Activated T-cell treated with anti-CD3 and anti-CD28 coated beads for 1 hour (primary cell): ENCODE measurements around the gene SETBP1.

Source experiments
- DNase-seq: peaks from one replicate; pipeline ENCODE4 v3.0.0-alpha.2; 2020; ENCODE audit warnings: low read depth

SETBP1 gene

DNA sequence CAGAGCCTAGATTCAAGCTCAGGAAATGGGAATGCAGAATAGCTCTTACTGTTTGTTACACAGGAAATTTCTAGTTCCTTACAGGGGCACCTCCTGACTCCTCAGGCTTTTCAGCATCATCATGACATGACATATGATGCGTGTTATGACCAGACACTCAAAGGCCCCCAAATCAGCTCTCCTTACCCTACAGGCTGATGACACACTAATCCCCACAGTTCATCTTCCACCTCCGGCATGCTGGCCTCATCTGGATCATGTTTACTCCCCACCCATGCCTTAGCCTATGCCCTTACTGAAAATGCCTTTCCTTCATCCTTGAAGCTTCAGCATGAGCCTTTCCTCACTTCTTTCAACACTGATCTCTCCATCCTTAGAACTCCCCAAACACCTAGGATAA is 356.9 kb downstream of the SETBP1 start:
- no peak for DNase-seq

DNA sequence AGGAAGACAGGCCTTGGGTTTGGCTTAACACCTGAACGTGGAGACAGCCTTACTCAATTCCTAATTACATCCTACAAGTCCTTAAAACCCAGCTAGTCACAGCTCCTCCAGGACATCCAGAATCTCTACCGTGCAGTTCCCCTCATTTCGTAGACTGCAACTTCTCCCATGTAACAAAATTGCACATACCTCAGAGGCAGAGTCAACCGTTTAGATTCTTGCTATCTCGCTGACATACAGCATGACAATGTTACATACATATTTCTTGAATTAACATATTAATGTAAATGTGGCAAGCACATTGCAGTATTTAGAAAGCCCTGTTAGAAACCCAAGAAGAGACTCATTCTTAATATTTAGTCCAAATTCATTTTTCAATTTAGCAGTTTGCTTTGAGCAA is 358.7 kb downstream of the SETBP1 start:
- DNase-seq = no peak

DNA sequence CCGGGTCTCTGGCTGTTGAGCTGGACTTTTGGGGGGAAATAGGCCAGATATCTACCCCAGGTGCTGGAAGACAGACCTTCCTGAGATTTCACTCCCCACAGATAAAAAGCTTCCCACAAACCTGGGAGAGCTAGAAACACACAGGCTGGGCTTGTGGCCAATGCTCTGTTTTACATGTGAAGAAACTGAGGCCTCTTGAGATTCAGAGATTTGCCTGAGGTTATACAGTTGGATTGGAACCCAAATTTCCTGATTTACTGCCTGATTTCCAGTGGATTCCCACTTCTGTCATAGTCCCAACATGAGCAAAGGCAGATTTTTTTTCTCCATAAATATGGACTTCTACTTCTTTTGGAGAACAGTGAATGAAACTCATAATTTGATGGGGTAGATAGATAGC is 360.2 kb downstream of the SETBP1 start:
- no peak for DNase-seq

DNA sequence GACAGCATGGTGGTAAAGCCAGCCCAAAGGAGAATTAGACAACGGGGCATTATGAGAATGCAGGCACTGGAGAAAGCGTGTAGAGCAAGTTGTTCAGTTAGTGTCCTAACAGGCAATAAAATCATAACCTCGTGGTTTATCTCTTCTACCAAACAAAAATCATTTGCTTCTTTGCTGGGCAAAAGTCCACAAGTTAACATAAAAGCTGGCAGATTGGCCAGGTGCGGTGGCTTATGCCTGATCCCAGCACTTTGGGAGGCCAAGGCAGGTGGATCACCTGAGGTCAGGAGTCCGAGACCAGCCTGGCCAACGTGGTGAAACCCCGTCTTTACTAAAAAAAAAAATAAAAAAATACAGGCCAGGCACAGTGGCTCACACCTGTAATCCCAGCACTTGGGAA is 364.1 kb downstream of the SETBP1 start:
- DNase-seq = no peak

DNA sequence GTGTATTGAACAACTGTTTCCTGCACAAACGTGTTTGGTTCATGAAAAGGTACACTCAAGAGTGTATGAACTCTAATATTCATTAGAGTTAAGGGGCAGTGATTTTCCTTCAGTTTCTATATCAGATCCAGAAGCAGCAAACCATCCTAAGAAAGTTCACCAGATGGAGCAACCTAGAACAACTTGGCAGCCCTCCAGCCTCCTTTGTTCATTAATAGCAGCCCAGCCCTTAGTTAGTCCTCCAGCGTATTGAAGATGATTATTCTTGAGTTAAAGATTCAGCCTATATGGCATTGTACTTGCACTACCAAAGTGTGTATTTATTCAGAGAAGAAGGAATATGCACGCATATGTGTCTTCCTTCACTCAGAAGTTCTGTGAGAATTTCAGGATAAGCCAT is 365.5 kb downstream of the SETBP1 start:
- no peak for DNase-seq

DNA sequence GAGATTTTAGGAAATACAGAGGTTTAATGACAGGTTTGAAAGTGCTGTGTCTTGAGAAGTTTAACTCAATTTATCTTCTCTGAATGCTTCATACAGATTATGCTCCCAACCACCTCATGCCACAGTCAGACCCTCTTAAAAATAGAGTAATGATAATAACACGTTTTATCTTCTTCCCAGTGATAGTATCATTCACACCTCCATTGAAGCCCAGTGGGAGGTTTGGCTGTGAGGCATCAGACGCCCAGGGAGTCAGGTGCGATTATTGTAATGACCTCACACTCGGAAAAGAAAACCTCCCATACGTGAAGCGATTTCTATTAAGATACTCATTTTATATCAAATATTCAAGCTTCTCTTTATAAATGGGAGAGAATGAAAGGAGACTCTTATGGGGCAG is 366.3 kb downstream of the SETBP1 start:
- no peak for DNase-seq

DNA sequence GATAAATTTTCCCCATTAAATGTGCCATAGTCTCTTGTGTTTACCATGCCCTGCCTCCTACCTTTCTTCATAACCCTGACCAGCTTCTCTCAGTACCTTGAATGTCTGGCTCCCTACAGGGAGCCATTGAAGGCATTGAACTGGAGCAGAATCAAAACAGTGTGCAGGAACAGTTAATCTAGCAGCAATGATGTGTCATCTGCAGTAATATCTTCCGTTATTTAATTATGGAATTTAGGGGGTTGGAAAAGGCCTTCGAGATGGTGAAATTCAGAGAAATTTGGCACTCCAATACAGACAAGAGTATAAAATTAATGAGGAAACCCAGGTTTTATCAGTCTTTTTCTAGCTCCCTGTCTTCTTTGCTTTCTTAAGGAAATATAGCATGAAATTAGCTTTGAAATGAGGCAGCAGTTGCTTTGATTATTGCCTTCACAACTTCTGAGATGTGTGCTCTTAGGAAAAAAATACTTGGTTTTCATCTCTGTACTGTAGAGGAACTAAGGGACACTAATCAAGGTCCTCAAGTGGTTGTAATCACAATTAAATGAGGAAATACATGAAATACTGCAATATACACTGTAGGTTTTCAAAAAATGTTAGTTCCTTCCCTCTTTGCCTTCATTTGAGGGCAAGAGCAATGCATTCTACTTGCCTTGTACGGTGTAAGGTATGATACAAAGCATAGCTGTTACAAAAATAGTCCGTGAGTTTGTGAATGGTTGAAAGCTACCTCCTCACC is 369.1 kb downstream of the SETBP1 start:
- DNase-seq = no peak

DNA sequence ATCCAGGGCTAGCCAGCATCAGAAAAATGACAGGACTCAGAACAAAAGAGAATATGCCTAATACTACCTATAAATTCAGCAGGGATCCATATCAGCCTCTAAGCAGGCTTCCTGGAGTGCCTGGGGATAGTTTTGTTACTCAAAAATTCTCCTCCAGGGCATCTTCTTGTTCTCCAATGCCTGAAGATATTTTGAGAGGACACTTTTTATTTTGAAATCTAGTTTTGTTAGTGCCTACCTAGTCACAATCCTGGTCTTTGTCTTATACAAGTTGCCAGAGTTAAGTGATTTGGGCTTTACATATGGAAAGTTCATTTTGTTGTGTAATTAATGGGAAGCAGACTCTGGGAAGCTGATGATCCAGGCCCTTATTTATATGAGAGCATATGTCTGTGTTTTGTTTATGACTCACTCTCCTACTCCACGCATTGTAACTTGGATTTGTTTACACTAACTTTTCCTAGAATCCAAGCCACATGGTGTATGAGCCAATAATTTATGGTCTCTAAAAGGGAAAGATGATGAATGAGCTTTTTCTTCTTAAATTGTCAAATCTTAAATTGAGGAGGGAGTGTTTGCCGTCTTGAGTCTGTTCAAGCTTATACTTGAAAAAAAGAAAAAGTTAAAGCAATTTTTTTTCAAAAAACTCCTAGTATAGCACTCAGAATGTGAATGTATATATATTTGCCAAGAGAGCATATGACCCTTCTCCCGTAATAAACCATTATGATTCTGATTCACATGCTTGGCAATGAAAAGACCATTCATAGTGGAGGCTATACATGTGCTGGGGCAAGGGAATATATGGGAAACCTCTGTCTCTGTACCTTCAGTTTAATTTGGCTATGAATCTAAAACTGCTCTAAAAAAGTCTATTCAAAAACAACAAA is 370.3 kb downstream of the SETBP1 start:
- no peak for DNase-seq

DNA sequence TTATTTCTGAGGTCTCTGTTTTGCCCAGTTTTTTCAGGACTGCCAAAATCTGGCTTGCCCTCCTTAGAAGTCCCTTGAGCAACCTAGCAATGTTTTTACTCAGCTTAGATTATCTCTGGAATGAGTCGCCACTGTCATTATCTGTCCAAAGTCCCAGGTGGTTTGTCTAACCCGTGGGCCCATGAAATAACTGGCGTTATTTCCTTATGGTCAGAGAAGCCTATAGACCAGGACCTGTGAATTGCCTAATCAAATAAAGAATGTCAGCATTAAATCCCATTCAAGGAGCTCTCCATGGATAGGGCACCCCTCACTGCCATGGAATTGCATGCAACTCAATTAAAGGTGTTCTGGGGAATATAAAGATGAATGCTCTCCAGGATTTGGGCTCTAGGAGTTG is 373.9 kb downstream of the SETBP1 start:
- no peak for DNase-seq

DNA sequence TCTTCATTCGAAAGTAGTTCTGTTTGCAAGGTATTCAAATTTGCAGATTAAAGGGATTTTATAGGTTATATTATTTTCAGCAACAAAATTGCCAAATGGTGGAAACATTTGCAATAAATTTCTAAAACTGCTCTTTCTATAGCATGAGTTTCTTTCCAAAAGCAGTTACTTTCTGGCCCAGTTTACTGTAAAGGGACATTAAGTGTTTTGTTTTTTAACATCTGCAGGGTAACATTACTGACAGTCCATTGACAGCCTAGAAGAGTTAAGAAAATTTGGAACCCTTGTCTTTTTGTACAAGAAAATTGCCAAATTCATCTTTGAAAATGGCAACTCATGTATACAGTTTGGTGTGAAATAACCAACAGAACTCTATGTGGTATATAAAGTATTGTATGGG is 375.1 kb downstream of the SETBP1 start:
- DNase-seq = no peak

DNA sequence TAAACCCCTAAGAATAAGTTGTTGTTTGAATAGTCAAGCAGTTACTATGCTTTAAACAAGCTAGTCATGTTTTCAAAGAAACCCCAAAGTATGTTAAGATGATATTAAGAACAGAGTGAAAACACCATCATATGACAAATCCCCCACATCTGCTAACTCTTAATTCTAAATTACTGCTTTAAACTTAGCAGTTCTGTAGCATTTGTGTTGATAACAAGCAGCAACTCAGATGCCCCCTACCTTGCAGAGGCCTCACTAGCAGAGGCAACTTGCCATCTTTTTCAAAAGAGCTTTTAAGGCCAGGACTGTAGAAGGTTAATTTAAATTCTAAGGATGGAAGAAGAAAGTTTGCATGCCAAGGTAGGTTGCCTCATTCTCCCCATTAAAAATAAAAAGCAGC is 376.2 kb downstream of the SETBP1 start:
- DNase-seq = no peak

DNA sequence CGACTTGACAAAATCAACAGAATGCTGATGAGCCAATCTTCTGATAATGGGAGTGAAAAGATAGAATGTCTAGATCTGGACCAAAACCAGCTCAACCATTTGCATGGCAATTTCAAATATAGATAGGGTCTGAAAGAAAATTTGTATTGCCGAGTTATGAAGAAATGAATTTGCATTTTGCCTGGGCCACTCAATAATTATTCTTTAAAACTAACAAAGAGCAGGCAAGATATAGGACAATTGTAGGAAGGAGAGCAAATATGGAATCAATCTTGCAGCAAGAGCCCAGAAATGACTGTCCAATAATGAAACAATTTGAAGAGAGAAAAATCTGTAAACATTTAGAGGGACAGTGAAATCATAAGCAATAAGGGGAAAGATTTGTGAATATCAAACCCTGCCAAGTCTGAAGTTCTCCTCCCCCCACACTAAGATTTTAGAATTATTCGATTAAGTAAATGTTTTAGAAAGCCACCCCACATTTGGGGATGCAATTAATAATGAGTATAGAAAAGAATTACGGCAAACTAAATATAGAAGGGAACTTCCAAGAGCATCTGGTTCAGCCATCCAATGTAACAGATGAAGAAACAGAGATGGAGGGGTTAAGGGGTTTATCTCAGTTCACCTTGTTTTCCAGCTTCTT is 377.4 kb downstream of the SETBP1 start:
- no peak for DNase-seq

DNA sequence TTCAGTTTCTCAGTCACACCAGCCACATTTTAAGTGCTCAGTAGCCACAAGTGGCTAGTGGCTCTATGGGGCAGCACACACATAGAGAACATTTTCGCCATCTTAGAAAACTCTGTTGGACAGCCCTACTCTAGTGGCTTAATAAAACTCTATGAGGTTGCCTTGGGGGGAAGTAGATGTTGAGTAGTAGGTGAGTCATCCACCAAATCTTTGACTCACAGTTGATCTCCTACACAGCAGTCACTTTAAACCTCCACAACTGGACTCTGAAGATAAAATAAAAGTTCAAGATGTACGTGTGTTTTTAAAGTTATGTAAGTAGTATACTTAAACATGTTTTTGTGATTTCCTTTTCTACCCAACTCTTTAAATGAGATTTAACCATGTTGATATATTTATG is 379.0 kb downstream of the SETBP1 start:
- DNase-seq = no peak

DNA sequence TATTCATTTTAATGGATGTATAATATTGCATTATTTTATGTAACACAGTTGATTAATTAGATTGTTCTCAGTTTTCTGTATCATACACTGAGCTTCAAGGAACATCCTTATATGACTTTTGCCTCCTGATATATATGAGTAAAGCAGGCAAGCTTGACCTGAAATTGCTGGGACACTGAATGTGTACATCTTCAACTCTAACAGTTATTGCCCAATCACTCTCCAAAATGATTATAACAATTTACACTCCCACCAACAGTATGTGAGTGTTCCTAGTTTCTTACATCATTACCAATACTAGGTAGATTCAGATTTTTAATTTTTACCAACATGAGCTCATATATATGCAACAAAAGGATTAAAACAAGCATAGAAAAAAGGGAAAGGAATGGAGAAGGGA is 379.4 kb downstream of the SETBP1 start:
- no peak for DNase-seq

DNA sequence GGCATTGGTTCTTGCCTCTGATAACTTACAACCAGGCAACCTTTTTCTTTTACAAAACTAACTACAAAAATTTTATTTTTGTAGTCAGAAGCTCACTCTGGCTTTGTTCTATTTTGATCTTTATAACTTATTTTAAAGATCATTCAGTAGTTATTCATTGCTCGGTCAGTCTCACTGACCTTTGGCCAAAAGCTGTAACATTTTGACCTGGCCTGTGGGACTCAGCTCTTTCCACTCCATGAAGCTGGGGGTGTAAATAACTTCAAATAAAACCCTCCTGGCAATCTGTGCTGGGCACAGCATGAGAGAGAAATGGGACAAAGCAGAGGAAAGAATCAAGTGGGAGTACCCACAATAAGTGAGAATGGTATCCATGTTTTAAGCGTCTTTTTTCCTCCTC is 380.7 kb downstream of the SETBP1 start:
- no peak for DNase-seq

DNA sequence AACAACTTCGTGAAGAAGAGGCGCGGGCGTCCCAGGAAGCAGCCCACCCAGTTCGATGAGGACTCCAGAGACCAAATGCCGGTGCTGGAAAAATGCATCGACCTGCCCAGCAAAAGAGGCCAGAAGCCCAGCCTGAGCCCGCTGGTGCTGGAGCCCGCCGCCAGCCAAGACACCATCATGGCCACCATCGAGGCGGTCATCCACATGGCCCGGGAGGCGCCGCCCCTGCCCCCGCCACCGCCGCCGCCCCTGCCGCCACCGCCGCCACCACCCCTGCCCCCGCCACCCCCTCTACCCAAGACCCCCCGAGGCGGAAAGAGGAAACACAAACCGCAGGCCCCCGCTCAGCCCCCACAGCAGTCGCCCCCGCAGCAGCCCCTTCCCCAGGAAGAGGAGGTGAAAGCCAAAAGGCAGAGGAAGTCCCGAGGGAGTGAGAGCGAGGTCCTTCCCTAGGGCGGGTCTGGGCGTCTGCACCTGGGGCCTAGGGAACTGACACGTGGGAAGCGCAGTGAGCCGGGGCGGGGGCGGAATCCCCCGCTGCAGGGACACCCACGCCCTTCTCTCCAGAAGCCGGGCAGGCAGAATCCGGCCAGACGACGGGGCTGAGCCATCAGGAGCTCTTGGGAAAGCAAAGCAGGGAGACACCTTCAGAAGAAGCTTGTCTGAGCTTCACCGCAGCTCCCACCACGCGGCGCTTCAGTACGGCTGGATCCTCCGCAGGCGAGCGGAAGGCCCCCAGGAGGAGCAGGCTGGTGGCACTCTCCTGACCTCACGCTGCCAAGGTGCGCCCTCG is 382.8 kb downstream of the SETBP1 start:
- DNase-seq = no peak

DNA sequence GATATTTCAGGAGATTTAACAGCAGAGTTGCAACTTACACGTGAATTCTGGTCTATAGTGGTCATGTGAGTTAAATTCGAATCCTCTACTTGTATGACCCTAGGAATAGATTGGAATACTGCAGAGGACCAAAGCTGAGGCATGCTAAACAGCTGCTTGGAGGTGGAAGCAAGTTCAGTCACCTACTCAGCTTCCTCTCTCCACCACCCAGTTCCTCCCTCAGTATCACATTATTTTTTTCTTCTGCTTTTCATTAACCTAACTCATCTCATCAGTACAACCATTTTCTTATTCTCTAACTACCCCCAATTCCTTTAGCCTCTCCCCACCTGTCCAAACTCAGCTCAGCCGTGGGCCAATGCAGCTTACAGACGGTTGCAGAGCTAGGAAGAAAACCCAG is 385.5 kb downstream of the SETBP1 start:
- no peak for DNase-seq

DNA sequence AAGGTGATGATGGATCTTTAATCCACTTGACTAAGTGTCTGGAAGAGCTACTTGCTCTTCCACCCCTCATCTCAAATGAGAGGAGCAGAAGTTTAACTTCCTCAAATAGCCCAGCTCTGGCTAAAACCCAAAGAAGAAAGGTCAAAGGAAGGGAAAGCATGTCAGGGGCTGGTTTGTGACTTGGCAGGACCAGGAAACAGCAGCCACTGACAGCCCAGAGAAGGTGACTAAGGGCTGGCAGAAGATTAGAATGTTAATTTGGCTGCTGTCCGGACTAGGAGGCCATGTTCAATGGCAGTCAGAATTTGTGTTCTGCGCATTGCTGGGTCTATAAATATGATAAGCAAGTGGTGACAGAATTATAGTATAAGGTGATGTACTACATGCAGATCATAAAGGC is 386.2 kb downstream of the SETBP1 start:
- DNase-seq = no peak

DNA sequence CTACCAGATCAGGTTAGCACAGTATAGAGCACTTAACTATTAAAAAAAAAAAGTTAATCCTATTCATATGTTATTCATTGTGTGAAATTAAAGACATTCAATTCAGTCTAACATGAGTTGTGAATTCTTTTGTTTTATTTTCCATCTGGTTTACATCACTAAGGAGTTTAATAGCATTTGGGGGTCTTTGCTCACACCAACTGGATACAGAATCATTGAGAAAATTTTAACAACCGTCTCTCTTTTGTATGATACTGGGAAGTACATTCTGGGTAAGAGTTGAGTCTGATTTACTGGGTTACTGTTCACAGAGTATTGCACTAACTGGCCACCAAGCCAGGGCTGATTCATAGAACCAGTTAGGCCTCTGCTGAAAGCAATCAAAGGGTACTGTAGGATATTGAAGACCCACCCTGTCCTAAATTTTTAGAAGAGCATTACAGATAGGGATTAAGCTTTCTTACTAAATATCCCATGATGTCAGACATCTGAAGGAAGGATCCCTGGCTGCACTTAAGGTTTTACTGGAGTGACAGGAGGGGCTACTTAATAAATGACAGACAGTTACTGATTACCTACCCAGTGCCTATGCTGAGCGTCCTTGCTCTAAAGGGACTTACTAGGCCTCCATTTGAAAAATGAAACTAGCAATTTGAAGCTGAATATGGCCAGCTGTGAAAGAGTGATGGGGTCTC is 387.9 kb downstream of the SETBP1 start:
- DNase-seq = no peak

DNA sequence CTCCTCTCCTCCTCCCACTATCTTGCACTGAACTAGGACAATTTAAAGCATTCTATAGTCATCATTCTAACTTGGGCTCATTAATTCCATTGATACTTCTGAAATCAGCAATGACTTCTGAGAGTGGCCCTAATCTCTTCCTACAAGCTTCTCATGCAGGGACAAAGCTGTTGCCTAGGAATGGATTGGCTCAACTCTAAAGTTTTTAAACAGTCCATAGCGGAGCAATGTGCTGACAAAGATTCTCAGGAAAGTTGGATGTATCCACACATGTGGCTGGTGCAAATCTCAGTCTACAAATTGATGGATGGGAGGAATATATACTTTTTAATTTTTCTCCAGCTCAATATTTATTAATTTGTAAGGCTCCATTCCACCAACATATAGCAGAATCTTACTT is 388.9 kb downstream of the SETBP1 start:
- no peak for DNase-seq

DNA sequence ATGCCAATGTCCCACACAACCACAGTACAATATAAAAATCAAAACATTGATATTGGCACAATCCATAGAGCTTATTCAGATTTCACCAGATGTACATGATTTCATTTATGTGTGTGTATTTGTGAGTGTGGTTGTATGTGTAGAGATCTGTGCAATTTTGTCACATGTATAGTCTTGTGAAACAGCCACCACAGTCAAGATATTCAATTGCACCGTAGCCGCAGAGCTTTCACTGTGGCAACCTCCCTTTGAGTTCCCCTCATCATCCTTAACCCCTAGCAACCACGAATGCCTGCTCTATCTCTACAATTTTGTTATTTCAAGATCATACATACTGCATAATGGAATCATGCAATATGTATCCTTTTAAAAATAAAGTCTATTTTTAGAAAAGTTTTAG is 391.3 kb downstream of the SETBP1 start:
- no peak for DNase-seq

DNA sequence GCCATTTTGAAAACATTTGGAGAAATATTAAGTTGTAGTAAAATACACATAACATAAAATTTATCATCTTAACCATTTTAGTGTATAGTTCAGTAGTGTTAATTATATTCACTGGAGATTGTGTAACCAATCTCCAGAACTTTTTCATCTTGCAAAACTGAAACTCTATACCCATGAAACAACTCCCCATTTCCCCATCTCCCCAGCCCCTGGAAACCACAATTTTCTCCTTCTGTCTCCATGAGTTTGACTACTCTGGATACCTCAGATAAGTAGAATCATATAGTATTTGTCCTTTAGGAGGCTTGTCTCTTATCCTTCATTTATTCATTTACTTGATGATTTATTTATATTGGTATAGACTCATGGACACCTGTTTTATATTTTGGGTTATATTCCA is 392.9 kb downstream of the SETBP1 start:
- no peak for DNase-seq
